Measurements from ENCODE around the gene IL15.

- TF ChIP-seq POLR2A (IDR thresholded peaks at IDR 0.05) (no peak), CTCF (IDR thresholded peaks at IDR 0.05) (no peak), POLR2AphosphoS5 (IDR thresholded peaks at IDR 0.05) (no peak)
Measured at GRCh38 chr4:141669501-141669900, 33.1 kb downstream of the IL15 start.

Data from suprapubic skin (tissue), 4 donors.